HCT116 (cell line): ENCODE results near the gene CDH4. TPM values are rescaled to one million over a fixed set of nuclear protein-coding genes. Genes with fewer than 3 reads are reported as not detected.

Experiments
- ATAC-seq: fragments of 200-7000 bp; cut with Tn5 transposase; 2 replicates; pipeline ENCODE4 v1.9.1; 2020; ENCODE audit warnings: mild to moderate bottlenecking, moderate library complexity
- BruUV-seq: library from RNA; stranded (reverse); fragments of 400-500 nt; replicated peaks from 2 replicates; lab custom pipeline; 2021; lab: Mats Ljungman, UMichigan
- CTCF ChIA-PET: fragments of 300-600 bp; sonication (Branson Sonifier 250); formaldehyde crosslinking; loops from one replicate; lab custom pipeline; 2021; ENCODE audit warnings: antibody characterized with exemption; lab: Charles Lee
- POLR2A ChIA-PET: fragments of 300-600, 350-600 bp; sonication (Branson Sonifier 250); formaldehyde crosslinking; loops from one replicate; lab custom pipeline; 2021; ENCODE audit warnings: antibody characterized with exemption; lab: Charles Lee
- RAD21 ChIA-PET, 2 experiments: fragments of 300-600 bp; sonication (Branson Sonifier 250); formaldehyde crosslinking; loops; one replicate each; lab custom pipeline; 2023; ENCODE audit warnings: low total read pairs in 2 of 2; ENCODE audit not compliant: uncharacterized antibody in 2 of 2, unreplicated experiment in 2 of 2, low non-redundant PET in 1 of 2; lab: Charles Lee
- DNase-seq: peaks from one replicate; pipeline ENCODE4 v3.0.0-alpha.2; 2010; ENCODE audit warnings: low read depth, low spot score
- H2AFZ ChIP-seq: fragments of 200-600 bp; shearing (Covaris generic), sonication (generic); 2 replicates; pipeline ENCODE4 v1.6.1; 2017; ENCODE audit warnings: low read depth, mixed run types, mixed read lengths, antibody characterized with exemption, low read length; ENCODE audit not compliant: poor library complexity, severe bottlenecking
- H3K27ac ChIP-seq: 2 replicates; pipeline ENCODE4 v1.5.1; 2012; ENCODE audit warnings: low read depth, low read length
- H3K27me3 ChIP-seq: fragments of 200-600 bp; sonication (generic); 2 replicates; pipeline ENCODE4 v1.6.1; 2016; ENCODE audit warnings: mixed run types, low read length, mixed read lengths; ENCODE audit not compliant: insufficient read depth
- H3K36me3 ChIP-seq, 2 experiments: fragments of 200-500 bp in 1 of 2; fragments of 200-600 bp in 1 of 2; sonication (Bioruptor generic) in 1 of 2; sonication (generic) in 1 of 2; 2 replicates each; pipeline versions ENCODE4 v1.5.1 to v1.6.1; 2014 to 2016; ENCODE audit warnings: low read length in 2 of 2, inconsistent platforms in 1 of 2, mixed read lengths in 1 of 2, mixed run types in 1 of 2; ENCODE audit not compliant: insufficient read depth in 2 of 2, control insufficient read depth in 1 of 2
- H3K4me1 ChIP-seq, 2 experiments: fragments of 200-600 bp in 1 of 2; sonication (generic) in 1 of 2; 2 replicates each; pipeline versions ENCODE4 v1.5.1 to v1.6.1; 2012 to 2017; ENCODE audit warnings: low read length in 2 of 2, inconsistent platforms in 1 of 2, mild to moderate bottlenecking in 1 of 2, mixed read lengths in 1 of 2, mixed run types in 1 of 2, moderate library complexity in 1 of 2; ENCODE audit not compliant: insufficient read depth in 2 of 2, control insufficient read depth in 1 of 2
- H3K4me2 ChIP-seq: fragments of 200-600 bp; sonication (generic); 2 replicates; pipeline ENCODE4 v1.6.1; 2017; ENCODE audit warnings: mixed run types, low read length, mixed read lengths
- H3K4me3 ChIP-seq, 2 experiments: fragments of 200-600 bp in 1 of 2; sonication (generic) in 1 of 2; replicated peaks in 1 of 2; 2 replicates each; pipeline ENCODE4 v1.5.1; 2011 to 2016; ENCODE audit warnings: low read length in 2 of 2, control low read depth in 1 of 2, low read depth in 1 of 2, mild to moderate bottlenecking in 1 of 2, mixed read lengths in 1 of 2, mixed run types in 1 of 2
- H3K79me2 ChIP-seq: fragments of 200-600 bp; sonication (generic); 2 replicates; pipeline ENCODE4 v1.6.1; 2017; ENCODE audit warnings: mild to moderate bottlenecking, mixed run types, low read length, moderate library complexity, mixed read lengths; ENCODE audit not compliant: insufficient read depth
- H3K9ac ChIP-seq: fragments of 200-600 bp; sonication (generic); 2 replicates; pipeline ENCODE4 v1.6.1; 2016; ENCODE audit warnings: low read length, mixed read lengths
- H3K9me2 ChIP-seq: fragments of 200-600 bp; sonication (generic), shearing (Covaris generic); 2 replicates; pipeline ENCODE4 v1.6.1; 2017; ENCODE audit warnings: mixed run types, mild to moderate bottlenecking, moderate library complexity; ENCODE audit not compliant: insufficient read depth
- H3K9me3 ChIP-seq, 2 experiments: fragments of 200-500 bp in 1 of 2; fragments of 200-600 bp in 1 of 2; sonication (Bioruptor generic) in 1 of 2; sonication (generic) in 1 of 2; 2 replicates each; pipeline ENCODE4 v1.6.1; 2014 to 2017; ENCODE audit warnings: low read length in 2 of 2, mixed read lengths in 2 of 2, inconsistent platforms in 1 of 2, low read depth in 1 of 2, mild to moderate bottlenecking in 1 of 2, mixed run types in 1 of 2, moderate library complexity in 1 of 2; ENCODE audit not compliant: control insufficient read depth in 1 of 2, insufficient read depth in 1 of 2
- H4K20me1 ChIP-seq: fragments of 200-600 bp; sonication (generic), shearing (Covaris generic); 2 replicates; pipeline ENCODE4 v1.6.1; 2017; ENCODE audit warnings: mixed run types, mild to moderate bottlenecking, moderate library complexity; ENCODE audit not compliant: insufficient read depth
- CBX3 ChIP-seq: IDR thresholded peaks from 2 replicates; pipeline ENCODE4 v1.6.1; 2012; ENCODE audit warnings: low read depth
- CEBPB ChIP-seq: IDR thresholded peaks from 2 replicates; pipeline ENCODE4 v1.6.1; 2012; ENCODE audit warnings: low read depth
- EGR1 ChIP-seq: IDR thresholded peaks from 2 replicates; pipeline ENCODE4 v1.6.1; 2012; ENCODE audit warnings: low read depth
- ELF1 ChIP-seq: IDR thresholded peaks from 2 replicates; pipeline ENCODE4 v1.6.1; 2012; ENCODE audit warnings: low read depth, borderline replicate concordance
- EZH2 ChIP-seq: fragments of 200-600 bp; sonication (generic); IDR thresholded peaks from 2 replicates; pipeline ENCODE4 v1.6.1; 2017; ENCODE audit warnings: antibody characterized with exemption, mixed run types
- FOSL1 ChIP-seq: IDR thresholded peaks from 2 replicates; pipeline ENCODE4 v1.6.1; 2012; ENCODE audit warnings: low read depth
- JUND ChIP-seq: IDR thresholded peaks from 2 replicates; pipeline ENCODE4 v1.6.1; 2012
- POLR2AphosphoS5 ChIP-seq: IDR thresholded peaks from 2 replicates; pipeline ENCODE4 v1.6.1; 2011; ENCODE audit warnings: mild to moderate bottlenecking, low read depth, low read length, moderate library complexity
- RAD21 ChIP-seq: IDR thresholded peaks from 2 replicates; pipeline ENCODE4 v1.6.1; 2012; ENCODE audit warnings: low read depth, mild to moderate bottlenecking
- SIN3A ChIP-seq: IDR thresholded peaks from 2 replicates; pipeline ENCODE4 v1.6.1; 2012; ENCODE audit warnings: low read depth
- SP1 ChIP-seq: IDR thresholded peaks from 2 replicates; pipeline ENCODE4 v1.6.1; 2012; ENCODE audit warnings: low read depth
- SRF ChIP-seq: IDR thresholded peaks from 2 replicates; pipeline ENCODE4 v1.6.1; 2012; ENCODE audit warnings: low read depth
- TCF7L2 ChIP-seq: IDR thresholded peaks from 2 replicates; pipeline ENCODE4 v1.7.0; 2011; ENCODE audit warnings: borderline replicate concordance, inconsistent platforms; ENCODE audit not compliant: insufficient read depth, insufficient read length; ENCODE audit errors: extremely low read depth
- YY1 ChIP-seq: IDR thresholded peaks from 2 replicates; pipeline ENCODE4 v1.6.1; 2011; ENCODE audit warnings: low read length, low read depth, moderate library complexity, mild to moderate bottlenecking; ENCODE audit not compliant: insufficient replicate concordance; ENCODE audit errors: extremely low read depth
- ZFX ChIP-seq: fragments of 450-650 bp; IDR thresholded peaks from 2 replicates; pipeline ENCODE4 v1.6.1; 2017
- ZNF274 ChIP-seq: fragments of 200-500 bp; sonication (Bioruptor generic); IDR thresholded peaks from 2 replicates; pipeline ENCODE4 v1.6.1; 2014; ENCODE audit warnings: mild to moderate bottlenecking, low read depth, low read length, inconsistent platforms
- intact Hi-C: fragments of 100-400 bp; cut with micrococcal nuclease; formaldehyde crosslinking; loops from 2 replicates; pipeline ENCODE4 v1.10.0; 2022
- total RNA-seq: library from RNA; stranded (reverse); gene quantifications from one replicate; pipeline ENCODE4 v1.2.1, GENCODE V29; 2021; ENCODE audit not compliant: unreplicated experiment
- TF ChIP-seq, protein P1 (sequence below), 3 experiments: fragments of 200-600 bp in 1 of 3; sonication (generic) in 1 of 3; IDR thresholded peaks in 2 of 3; conservative IDR thresholded peaks in 1 of 3; 2 replicates each; pipeline ENCODE4 v1.5.1; 2012 to 2017; ENCODE audit warnings: low read depth in 2 of 3, low read length in 2 of 3, antibody characterized with exemption in 1 of 3, borderline replicate concordance in 1 of 3, control low read depth in 1 of 3, mild to moderate bottlenecking in 1 of 3, mixed read lengths in 1 of 3, mixed run types in 1 of 3, moderate library complexity in 1 of 3; ENCODE audit not compliant: insufficient read depth in 1 of 3
- TF ChIP-seq, protein P2 (sequence below): IDR thresholded peaks from 2 replicates; pipeline ENCODE4 v1.6.1; 2011; ENCODE audit warnings: mild to moderate bottlenecking, low read length, moderate library complexity; ENCODE audit not compliant: insufficient replicate concordance; ENCODE audit errors: extremely low read depth
- TF ChIP-seq, protein P3 (sequence below): IDR thresholded peaks from 2 replicates; pipeline ENCODE4 v1.6.1; 2012
- TF ChIP-seq, protein P4 (sequence below): IDR thresholded peaks from 2 replicates; pipeline ENCODE4 v1.6.1; 2012

The CDH4 gene
- total RNA-seq, 1 experiment from 2014 or later: not detected

GRCh38 chr20:61571221-61571620, 319.2 kb downstream of the CDH4 start:
- Histone ChIP-seq H3K27me3 (peaks cover 3% of the 10 kb centered on the region; the same call in 1 of the 2 replicates), H2AFZ (no peak overlapping the region)
- POLR2A ChIA-PET: no interaction called here

More at GRCh38 chr20:61571221-61571620, 319.2 kb downstream of the CDH4 start:
- no peak overlapping the region for H3K4me3 ChIP-seq
- no peak overlapping the region for H3K9ac ChIP-seq
- no peaks in the 10 kb centered on the region for H3K36me3 ChIP-seq
- no peak for TF ChIP-seq EGR1
- TF ChIP-seq, protein P1, sequence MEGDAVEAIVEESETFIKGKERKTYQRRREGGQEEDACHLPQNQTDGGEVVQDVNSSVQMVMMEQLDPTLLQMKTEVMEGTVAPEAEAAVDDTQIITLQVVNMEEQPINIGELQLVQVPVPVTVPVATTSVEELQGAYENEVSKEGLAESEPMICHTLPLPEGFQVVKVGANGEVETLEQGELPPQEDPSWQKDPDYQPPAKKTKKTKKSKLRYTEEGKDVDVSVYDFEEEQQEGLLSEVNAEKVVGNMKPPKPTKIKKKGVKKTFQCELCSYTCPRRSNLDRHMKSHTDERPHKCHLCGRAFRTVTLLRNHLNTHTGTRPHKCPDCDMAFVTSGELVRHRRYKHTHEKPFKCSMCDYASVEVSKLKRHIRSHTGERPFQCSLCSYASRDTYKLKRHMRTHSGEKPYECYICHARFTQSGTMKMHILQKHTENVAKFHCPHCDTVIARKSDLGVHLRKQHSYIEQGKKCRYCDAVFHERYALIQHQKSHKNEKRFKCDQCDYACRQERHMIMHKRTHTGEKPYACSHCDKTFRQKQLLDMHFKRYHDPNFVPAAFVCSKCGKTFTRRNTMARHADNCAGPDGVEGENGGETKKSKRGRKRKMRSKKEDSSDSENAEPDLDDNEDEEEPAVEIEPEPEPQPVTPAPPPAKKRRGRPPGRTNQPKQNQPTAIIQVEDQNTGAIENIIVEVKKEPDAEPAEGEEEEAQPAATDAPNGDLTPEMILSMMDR (IDR thresholded peaks at IDR 0.05 in 2 of 3, conservative IDR thresholded peaks at IDR 0.05 in 1 of 3; ENCODE audit: borderline replicate concordance in 1 of 3, insufficient read depth in 1 of 3, low read depth in 2 of 3, low read length in 2 of 3): no peak
- no peak for TF ChIP-seq RAD21
- TF ChIP-seq ZFX: no peak
- TF ChIP-seq JUND: no peak
- TF ChIP-seq, protein P2, sequence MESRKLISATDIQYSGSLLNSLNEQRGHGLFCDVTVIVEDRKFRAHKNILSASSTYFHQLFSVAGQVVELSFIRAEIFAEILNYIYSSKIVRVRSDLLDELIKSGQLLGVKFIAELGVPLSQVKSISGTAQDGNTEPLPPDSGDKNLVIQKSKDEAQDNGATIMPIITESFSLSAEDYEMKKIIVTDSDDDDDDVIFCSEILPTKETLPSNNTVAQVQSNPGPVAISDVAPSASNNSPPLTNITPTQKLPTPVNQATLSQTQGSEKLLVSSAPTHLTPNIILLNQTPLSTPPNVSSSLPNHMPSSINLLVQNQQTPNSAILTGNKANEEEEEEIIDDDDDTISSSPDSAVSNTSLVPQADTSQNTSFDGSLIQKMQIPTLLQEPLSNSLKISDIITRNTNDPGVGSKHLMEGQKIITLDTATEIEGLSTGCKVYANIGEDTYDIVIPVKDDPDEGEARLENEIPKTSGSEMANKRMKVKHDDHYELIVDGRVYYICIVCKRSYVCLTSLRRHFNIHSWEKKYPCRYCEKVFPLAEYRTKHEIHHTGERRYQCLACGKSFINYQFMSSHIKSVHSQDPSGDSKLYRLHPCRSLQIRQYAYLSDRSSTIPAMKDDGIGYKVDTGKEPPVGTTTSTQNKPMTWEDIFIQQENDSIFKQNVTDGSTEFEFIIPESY: no peak
- TF ChIP-seq SRF: no peak
- no peak for TF ChIP-seq EZH2
- TF ChIP-seq TCF7L2: no peak
- TF ChIP-seq FOSL1: no peak
- no peak for TF ChIP-seq CEBPB
- TF ChIP-seq, protein P3, sequence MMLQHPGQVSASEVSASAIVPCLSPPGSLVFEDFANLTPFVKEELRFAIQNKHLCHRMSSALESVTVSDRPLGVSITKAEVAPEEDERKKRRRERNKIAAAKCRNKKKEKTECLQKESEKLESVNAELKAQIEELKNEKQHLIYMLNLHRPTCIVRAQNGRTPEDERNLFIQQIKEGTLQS: no peak
- no peak for TF ChIP-seq ZNF274
- TF ChIP-seq YY1: no peak
- no peak for TF ChIP-seq CBX3
- TF ChIP-seq POLR2AphosphoS5: no peak
- TF ChIP-seq, protein P4, sequence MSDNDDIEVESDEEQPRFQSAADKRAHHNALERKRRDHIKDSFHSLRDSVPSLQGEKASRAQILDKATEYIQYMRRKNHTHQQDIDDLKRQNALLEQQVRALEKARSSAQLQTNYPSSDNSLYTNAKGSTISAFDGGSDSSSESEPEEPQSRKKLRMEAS: no peak
- no peak for TF ChIP-seq SP1
- TF ChIP-seq SIN3A: no peak
- no peak for TF ChIP-seq ELF1
- no peak overlapping the region for H3K4me2 ChIP-seq
- H3K9me3 ChIP-seq: no peaks in the 10 kb centered on the region
- ChIA-PET RAD21 (no interaction called here), CTCF (no interaction called here)
- no peak overlapping the region for H3K27ac ChIP-seq
- H3K79me2 ChIP-seq: no peaks in the 10 kb centered on the region
- BruUV-seq: no TSS peak
- H4K20me1 ChIP-seq: no peaks in the 10 kb centered on the region
- DNase-seq: no peak
- ATAC-seq: no peak
- intact Hi-C loops: no loop called here
- H3K4me1 ChIP-seq: no peaks in the 10 kb centered on the region
- H3K9me2 ChIP-seq: no peaks in the 10 kb centered on the region
